K562 (cell line): Measurements from ENCODE around the gene OXSR1. TPM values are rescaled to one million over a fixed set of nuclear protein-coding genes. Genes with fewer than 3 reads are reported as not detected.
"Not testable (repeated sequence)": the region's sequence is repeated elsewhere in the genome, so short reads cannot be mapped to it uniquely, and the experiment has no call there.

Experiments
- ATAC-seq: fragments of 200-7000 bp; cut with Tn5 transposase; 3 replicates; pipeline ENCODE4 v1.9.1; 2020; ENCODE audit warnings: moderate library complexity
- BruUV-seq: library from RNA; stranded (reverse); fragments of 400-500 nt; replicated peaks from 2 replicates; lab custom pipeline; 2021; lab: Mats Ljungman, UMichigan
- CTCF ChIA-PET: fragments of 300-600 bp; formaldehyde crosslinking; extraction: SDS; loops from one replicate; lab custom pipeline; 2021; ENCODE audit warnings: low intra/inter-chr PET ratio; lab: Yijun Ruan, JAX
- POLR2A ChIA-PET: fragments of 300-600, 350-650 bp; sonication (Branson Sonifier 250); formaldehyde crosslinking; extraction: SDS; loops from one replicate; lab custom pipeline; 2021; ENCODE audit warnings: antibody characterized with exemption, inconsistent platforms; lab: Yijun Ruan, JAX
- DNase-seq, 4 experiments: peaks; one replicate each; pipeline versions ENCODE4 v3.0.0 to v3.0.0-alpha.2; 2011 to 2018; ENCODE audit warnings: low spot score in 3 of 4, mixed read lengths in 3 of 4; ENCODE audit errors: extremely low read depth in 1 of 4
- FAIRE-seq: peaks from 2 replicates; lab custom pipeline; 2011; peaks lifted over from hg19 to GRCh38; lab: Jason Lieb, UNC
- H2AFZ ChIP-seq: 2 replicates; pipeline ENCODE4 v1.6.0; 2011; ENCODE audit warnings: low read depth, low read length, control low read depth, inconsistent platforms
- H3K27ac ChIP-seq: fragments of 200-600 bp; 3 replicates; pipeline ENCODE4 v1.8.0; 2011; ENCODE audit warnings: low read depth, mild to moderate bottlenecking, control low read depth, inconsistent platforms, low read length, moderate library complexity, mixed read lengths; ENCODE audit errors: extremely low read depth
- H3K27me3 ChIP-seq, 2 experiments: fragments of 300-600 bp in 1 of 2; 2 replicates in 1 of 2; 3 replicates in 1 of 2; pipeline versions ENCODE4 v1.6.0 to v1.8.0; 2011; ENCODE audit warnings: inconsistent platforms in 2 of 2, low read length in 2 of 2, mild to moderate bottlenecking in 1 of 2, mixed read lengths in 1 of 2, moderate library complexity in 1 of 2; ENCODE audit not compliant: control insufficient read depth in 2 of 2, insufficient read depth in 2 of 2
- H3K36me3 ChIP-seq: fragments of 300-600 bp; 3 replicates; pipeline ENCODE4 v1.8.0; 2011; ENCODE audit warnings: mild to moderate bottlenecking, low read length, inconsistent platforms; ENCODE audit not compliant: control insufficient read depth, insufficient read depth
- H3K4me1 ChIP-seq, 2 experiments: fragments of 200-600 bp in 1 of 2; replicated peaks in 1 of 2; 2 replicates in 1 of 2; 3 replicates in 1 of 2; pipeline versions ENCODE4 v1.5.1 to v1.8.0; 2011; ENCODE audit warnings: inconsistent platforms in 2 of 2, low read length in 2 of 2, mild to moderate bottlenecking in 1 of 2, mixed read lengths in 1 of 2, moderate library complexity in 1 of 2; ENCODE audit not compliant: control insufficient read depth in 2 of 2, insufficient read depth in 2 of 2
- H3K4me2 ChIP-seq: 2 replicates; pipeline ENCODE4 v1.6.1; 2011; ENCODE audit warnings: low read length, control low read depth, inconsistent platforms, mixed read lengths; ENCODE audit not compliant: insufficient read depth
- H3K4me3 ChIP-seq: fragments of 200-600 bp; sonication (generic), shearing (Covaris generic); 2 replicates; pipeline ENCODE4 v1.5.1; 2016; ENCODE audit warnings: control low read depth, inconsistent platforms
- H3K79me2 ChIP-seq: fragments of 200-600 bp; 3 replicates; pipeline ENCODE4 v1.8.0; 2011; ENCODE audit warnings: low read length, inconsistent platforms; ENCODE audit not compliant: control insufficient read depth, insufficient read depth
- H3K9ac ChIP-seq, 2 experiments: 2 replicates each; pipeline versions ENCODE4 v1.6.0 to v1.6.1; 2011; ENCODE audit warnings: low read depth in 2 of 2, low read length in 2 of 2, control low read depth in 1 of 2, inconsistent platforms in 1 of 2, mild to moderate bottlenecking in 1 of 2, mixed read lengths in 1 of 2; ENCODE audit not compliant: insufficient read depth in 1 of 2
- H3K9me1 ChIP-seq: one replicate; pipeline ENCODE4 v1.6.0; 2011; ENCODE audit warnings: inconsistent platforms, mild to moderate bottlenecking, low read length, moderate library complexity; ENCODE audit not compliant: control insufficient read depth, insufficient read depth
- H3K9me3 ChIP-seq: replicated peaks from 2 replicates; pipeline ENCODE4 v1.5.1; 2011; ENCODE audit warnings: low read depth, low read length, inconsistent platforms; ENCODE audit not compliant: control insufficient read depth, insufficient read depth
- H4K20me1 ChIP-seq: replicated peaks from 2 replicates; pipeline ENCODE4 v1.6.1; 2011; ENCODE audit warnings: low read length, inconsistent platforms, mixed read lengths; ENCODE audit not compliant: control insufficient read depth, insufficient read depth
- RAD21 ChIP-seq, 2 experiments: fragments of 250-450 bp in 1 of 2; fragments of 450-650 bp in 1 of 2; sonication (Bioruptor Pico) in 1 of 2; formaldehyde crosslinking in 1 of 2; IDR thresholded peaks in 1 of 2; conservative IDR thresholded peaks in 1 of 2; 2 replicates each; pipeline versions ENCODE4 v1.4.0 to v1.8.0; 2020 to 2022; ENCODE audit warnings: mild to moderate bottlenecking in 2 of 2, moderate library complexity in 1 of 2
- WGBS: fragments of 100-300 bp; shearing (Covaris generic); methylation state at CpG from one replicate; pipeline ENCODE4 v1.1.6; 2016; ENCODE audit warnings: low coverage, mixed read lengths; ENCODE audit not compliant: insufficient coverage; ENCODE audit errors: missing lambda C conversion rate; 5-methylcytosine and 5-hydroxymethylcytosine counted together
- in situ Hi-C: fragments of 300-500 bp; cut with MboI; formaldehyde crosslinking; loops from 4 replicates; pipeline ENCODE4 v1.15.0; 2018; ENCODE audit warnings: inconsistent platforms, mixed read lengths
- intact Hi-C: fragments of 100-400 bp; cut with micrococcal nuclease; formaldehyde crosslinking; loops from 2 replicates; pipeline ENCODE4 v1.14.2; 2022
- polyA plus RNA-seq, 8 experiments: library from polyadenylated mRNA; depleted of rRNA in 4 of 8; stranded (reverse) in 5 of 8; unstranded in 3 of 8; fragments of >200 nt; fragmentation: Nextera tagmentation in 2 of 8; fragmentation: Illumina TruSeq in 1 of 8; extraction: Ambion mirVana in 2 of 8; extraction: Trizol in 1 of 8; gene quantifications; 2 replicates each; pipeline versions ENCODE4 v1.2.1 to v1.2.3, GENCODE V29; 2011 to 2014; ENCODE audit warnings: inconsistent platforms in 1 of 8, missing spikeins in 1 of 8
- total RNA-seq, 7 experiments: library from RNA; depleted of rRNA in 6 of 7; stranded (reverse); fragments of >200 nt in 6 of 7; fragmentation: Illumina TruSeq in 2 of 7; extraction: Trizol in 2 of 7; gene quantifications; 2 replicates each; pipeline versions ENCODE4 v1.2.1 to v1.2.3, GENCODE V29; 2011 to 2021; ENCODE audit warnings: low replicate concordance in 1 of 7
- TF ChIP-seq, protein P1 (sequence below), 3 experiments: IDR thresholded peaks in 2 of 3; conservative IDR thresholded peaks in 1 of 3; 2 replicates each; pipeline ENCODE4 v1.5.1; 2011 to 2012; ENCODE audit warnings: low read length in 3 of 3, mild to moderate bottlenecking in 3 of 3, control low read depth in 2 of 3, improper control_type of control experiment in 1 of 3, inconsistent platforms in 1 of 3, low read depth in 1 of 3, mixed read lengths in 1 of 3, moderate library complexity in 1 of 3; ENCODE audit not compliant: insufficient read depth in 2 of 3
- TF ChIP-seq, protein P2 (sequence below), 2 experiments: IDR thresholded peaks; 2 replicates each; pipeline ENCODE4 v1.6.1; 2012; ENCODE audit warnings: improper control_type of control experiment in 2 of 2, low read depth in 2 of 2, low read length in 2 of 2, borderline replicate concordance in 1 of 2
- TF ChIP-seq, protein P3 (sequence below): sonication (generic); formaldehyde crosslinking; IDR thresholded peaks from 2 replicates; pipeline ENCODE4 v1.9.0; 2022; ENCODE audit warnings: mild to moderate bottlenecking, missing genetic modification reagents
- TF ChIP-seq, protein P4 (sequence below): fragments of 200-800 bp; sonication (Bioruptor generic); IDR thresholded peaks from 2 replicates; pipeline ENCODE4 v1.6.1; 2016; ENCODE audit warnings: missing genetic modification characterization, missing compliant biosample characterization

The OXSR1 gene
- total and polyA plus RNA-seq, 9 of the 15 experiments (the other 6 are each of a cell fraction or from before 2014, with no cell fraction given): 15.7 to 87.6 (median 48.7) TPM

DNA sequence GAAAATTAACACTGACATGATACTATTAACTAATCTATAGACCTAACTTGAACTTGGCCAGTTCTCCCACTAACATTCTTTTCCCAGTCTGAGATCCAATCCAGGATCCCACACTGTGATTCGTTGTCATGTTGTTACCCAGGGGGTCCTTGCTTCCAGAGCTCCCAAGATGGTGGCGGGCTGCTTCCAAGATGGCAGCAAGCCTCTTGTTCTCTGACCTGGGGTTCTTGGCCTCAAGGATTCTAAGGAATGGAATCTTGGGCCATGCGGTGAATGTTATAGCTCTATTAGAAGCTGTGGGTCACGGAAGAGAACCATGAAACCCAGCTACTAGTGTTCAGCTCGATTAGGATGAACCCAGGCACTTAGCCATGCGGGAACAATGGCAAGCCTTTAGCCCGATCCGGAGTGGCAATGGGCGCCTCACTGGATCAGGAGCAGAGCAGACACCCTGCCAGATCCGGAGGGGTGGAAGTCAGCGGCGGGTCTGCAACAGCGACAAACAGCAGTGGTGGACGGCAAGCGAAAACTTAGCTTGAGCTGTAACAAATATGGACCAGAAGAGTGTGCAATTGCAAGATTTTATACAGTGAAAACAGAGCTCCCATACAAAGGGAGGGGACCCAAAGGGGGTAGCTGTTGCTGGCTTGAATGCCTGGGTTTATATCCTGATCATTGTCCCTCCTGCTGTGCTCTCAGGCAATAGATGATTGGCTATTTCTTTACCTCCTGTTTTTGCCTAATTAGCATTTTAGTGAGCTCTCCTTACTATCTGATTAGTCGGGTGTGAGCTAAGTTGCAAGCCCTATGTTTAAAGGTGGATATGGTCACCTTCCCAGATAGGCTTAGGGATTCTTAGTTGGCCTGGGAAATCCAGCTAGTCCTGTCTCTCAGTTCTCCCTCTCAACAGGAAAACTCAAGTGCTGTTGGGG, 124.2 kb downstream of the OXSR1 start (continued):
- TF ChIP-seq, protein P1, sequence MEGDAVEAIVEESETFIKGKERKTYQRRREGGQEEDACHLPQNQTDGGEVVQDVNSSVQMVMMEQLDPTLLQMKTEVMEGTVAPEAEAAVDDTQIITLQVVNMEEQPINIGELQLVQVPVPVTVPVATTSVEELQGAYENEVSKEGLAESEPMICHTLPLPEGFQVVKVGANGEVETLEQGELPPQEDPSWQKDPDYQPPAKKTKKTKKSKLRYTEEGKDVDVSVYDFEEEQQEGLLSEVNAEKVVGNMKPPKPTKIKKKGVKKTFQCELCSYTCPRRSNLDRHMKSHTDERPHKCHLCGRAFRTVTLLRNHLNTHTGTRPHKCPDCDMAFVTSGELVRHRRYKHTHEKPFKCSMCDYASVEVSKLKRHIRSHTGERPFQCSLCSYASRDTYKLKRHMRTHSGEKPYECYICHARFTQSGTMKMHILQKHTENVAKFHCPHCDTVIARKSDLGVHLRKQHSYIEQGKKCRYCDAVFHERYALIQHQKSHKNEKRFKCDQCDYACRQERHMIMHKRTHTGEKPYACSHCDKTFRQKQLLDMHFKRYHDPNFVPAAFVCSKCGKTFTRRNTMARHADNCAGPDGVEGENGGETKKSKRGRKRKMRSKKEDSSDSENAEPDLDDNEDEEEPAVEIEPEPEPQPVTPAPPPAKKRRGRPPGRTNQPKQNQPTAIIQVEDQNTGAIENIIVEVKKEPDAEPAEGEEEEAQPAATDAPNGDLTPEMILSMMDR (IDR thresholded peaks at IDR 0.05 in 2 of 3, conservative IDR thresholded peaks at IDR 0.05 in 1 of 3; ENCODE audit: insufficient read depth in 2 of 3, low read depth in 1 of 3, low read length in 3 of 3): peak; percentile 38 to 83 (median 55); a peak in 4 of 6 replicates
- TF ChIP-seq, protein P2, sequence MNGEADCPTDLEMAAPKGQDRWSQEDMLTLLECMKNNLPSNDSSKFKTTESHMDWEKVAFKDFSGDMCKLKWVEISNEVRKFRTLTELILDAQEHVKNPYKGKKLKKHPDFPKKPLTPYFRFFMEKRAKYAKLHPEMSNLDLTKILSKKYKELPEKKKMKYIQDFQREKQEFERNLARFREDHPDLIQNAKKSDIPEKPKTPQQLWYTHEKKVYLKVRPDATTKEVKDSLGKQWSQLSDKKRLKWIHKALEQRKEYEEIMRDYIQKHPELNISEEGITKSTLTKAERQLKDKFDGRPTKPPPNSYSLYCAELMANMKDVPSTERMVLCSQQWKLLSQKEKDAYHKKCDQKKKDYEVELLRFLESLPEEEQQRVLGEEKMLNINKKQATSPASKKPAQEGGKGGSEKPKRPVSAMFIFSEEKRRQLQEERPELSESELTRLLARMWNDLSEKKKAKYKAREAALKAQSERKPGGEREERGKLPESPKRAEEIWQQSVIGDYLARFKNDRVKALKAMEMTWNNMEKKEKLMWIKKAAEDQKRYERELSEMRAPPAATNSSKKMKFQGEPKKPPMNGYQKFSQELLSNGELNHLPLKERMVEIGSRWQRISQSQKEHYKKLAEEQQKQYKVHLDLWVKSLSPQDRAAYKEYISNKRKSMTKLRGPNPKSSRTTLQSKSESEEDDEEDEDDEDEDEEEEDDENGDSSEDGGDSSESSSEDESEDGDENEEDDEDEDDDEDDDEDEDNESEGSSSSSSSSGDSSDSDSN (IDR thresholded peaks at IDR 0.05; ENCODE audit: borderline replicate concordance in 1 of 2, low read depth in 2 of 2, low read length in 2 of 2): 0 out of 4 replicates have a peak, but pooled peaks of 1 of the 2 experiments have one; percentile 37
- TF ChIP-seq, protein P3, sequence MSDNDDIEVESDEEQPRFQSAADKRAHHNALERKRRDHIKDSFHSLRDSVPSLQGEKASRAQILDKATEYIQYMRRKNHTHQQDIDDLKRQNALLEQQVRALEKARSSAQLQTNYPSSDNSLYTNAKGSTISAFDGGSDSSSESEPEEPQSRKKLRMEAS: peak; percentile 29; the same call in 1 of the 2 replicates
- TF ChIP-seq RAD21 (CRISPR knock-in tag; conservative IDR thresholded peaks at IDR 0.05 in 1 of 2, IDR thresholded peaks at IDR 0.05 in 1 of 2): peak in 1 of 2 experiments; percentile 34; a peak in 1 of 4 replicates
- TF ChIP-seq, protein P4, sequence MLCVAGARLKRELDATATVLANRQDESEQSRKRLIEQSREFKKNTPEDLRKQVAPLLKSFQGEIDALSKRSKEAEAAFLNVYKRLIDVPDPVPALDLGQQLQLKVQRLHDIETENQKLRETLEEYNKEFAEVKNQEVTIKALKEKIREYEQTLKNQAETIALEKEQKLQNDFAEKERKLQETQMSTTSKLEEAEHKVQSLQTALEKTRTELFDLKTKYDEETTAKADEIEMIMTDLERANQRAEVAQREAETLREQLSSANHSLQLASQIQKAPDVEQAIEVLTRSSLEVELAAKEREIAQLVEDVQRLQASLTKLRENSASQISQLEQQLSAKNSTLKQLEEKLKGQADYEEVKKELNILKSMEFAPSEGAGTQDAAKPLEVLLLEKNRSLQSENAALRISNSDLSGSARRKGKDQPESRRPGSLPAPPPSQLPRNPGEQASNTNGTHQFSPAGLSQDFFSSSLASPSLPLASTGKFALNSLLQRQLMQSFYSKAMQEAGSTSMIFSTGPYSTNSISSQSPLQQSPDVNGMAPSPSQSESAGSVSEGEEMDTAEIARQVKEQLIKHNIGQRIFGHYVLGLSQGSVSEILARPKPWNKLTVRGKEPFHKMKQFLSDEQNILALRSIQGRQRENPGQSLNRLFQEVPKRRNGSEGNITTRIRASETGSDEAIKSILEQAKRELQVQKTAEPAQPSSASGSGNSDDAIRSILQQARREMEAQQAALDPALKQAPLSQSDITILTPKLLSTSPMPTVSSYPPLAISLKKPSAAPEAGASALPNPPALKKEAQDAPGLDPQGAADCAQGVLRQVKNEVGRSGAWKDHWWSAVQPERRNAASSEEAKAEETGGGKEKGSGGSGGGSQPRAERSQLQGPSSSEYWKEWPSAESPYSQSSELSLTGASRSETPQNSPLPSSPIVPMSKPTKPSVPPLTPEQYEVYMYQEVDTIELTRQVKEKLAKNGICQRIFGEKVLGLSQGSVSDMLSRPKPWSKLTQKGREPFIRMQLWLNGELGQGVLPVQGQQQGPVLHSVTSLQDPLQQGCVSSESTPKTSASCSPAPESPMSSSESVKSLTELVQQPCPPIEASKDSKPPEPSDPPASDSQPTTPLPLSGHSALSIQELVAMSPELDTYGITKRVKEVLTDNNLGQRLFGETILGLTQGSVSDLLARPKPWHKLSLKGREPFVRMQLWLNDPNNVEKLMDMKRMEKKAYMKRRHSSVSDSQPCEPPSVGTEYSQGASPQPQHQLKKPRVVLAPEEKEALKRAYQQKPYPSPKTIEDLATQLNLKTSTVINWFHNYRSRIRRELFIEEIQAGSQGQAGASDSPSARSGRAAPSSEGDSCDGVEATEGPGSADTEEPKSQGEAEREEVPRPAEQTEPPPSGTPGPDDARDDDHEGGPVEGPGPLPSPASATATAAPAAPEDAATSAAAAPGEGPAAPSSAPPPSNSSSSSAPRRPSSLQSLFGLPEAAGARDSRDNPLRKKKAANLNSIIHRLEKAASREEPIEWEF (CRISPR knock-in tag): 0 out of 2 replicates have a peak, but pooled peaks have one; percentile 30

DNA sequence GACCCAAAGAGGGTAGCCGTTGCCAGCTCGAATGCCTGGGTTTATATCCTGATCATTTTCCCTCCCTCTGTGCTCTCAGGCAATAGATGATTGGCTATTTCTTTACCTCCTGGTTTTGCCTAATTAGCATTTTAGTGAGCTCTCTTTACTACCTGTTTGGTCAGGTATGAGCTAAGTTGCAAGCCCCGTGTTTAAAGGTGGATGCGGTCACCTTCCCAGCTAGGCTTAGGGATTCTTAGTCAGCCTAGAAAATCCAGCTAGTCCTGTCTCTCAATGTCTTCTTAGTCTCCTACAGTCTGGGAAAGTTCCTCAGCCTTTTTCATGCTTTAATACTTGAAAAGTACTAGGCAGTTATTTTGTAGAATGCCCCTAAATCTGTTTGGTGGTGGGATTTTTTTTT, 131.7 kb downstream of the OXSR1 start:
- H3K9me1 ChIP-seq, CTCF ChIA-PET, H3K79me2 ChIP-seq, H3K36me3 ChIP-seq, H4K20me1 ChIP-seq, BruUV-seq, H3K4me2 ChIP-seq, ATAC-seq, in situ Hi-C loops, H3K9ac ChIP-seq, H3K4me1 ChIP-seq, H3K4me3 ChIP-seq, H3K9me3 ChIP-seq, intact Hi-C loops, H3K27ac ChIP-seq, DNase-seq, FAIRE-seq: not testable (repeated sequence)
- peaks cover 2 to 11% of the 10 kb centered on the region in 2 experiments; a peak in 3 of 5 replicates for H3K27me3 ChIP-seq
- POLR2A ChIA-PET: interaction anchor here (0.7 to 1.4 kb wide), 4 partner anchors 9 to 328 kb away, joined by 3 to 4 read pairs (median 4); no protein-coding TSS in a partner anchor
- 23% methylated on average over 4 of the region's 4 CpGs for WGBS
- peak overlapping the region; percentile 58; the same call in 1 of the 2 replicates for H2AFZ ChIP-seq
